LHCN-M2 (cell line): ENCODE data around the gene RASL11B. TPM values are rescaled to one million over a fixed set of nuclear protein-coding genes. Genes with fewer than 3 reads are reported as not detected.

Experiments
- DNase-seq: peaks from one replicate; pipeline ENCODE4 v3.0.0-alpha.2; 2012; ENCODE audit warnings: low read depth
- total RNA-seq: library from RNA; depleted of rRNA; stranded (reverse); fragments of >200 nt; gene quantifications from 2 replicates; pipeline ENCODE4 v1.2.3, GENCODE V29; 2014

The RASL11B gene
- total RNA-seq, 1 experiment from 2014 or later: 0.17 TPM

GRCh38 chr4:52842792-52843191, 19.3 kb upstream of the RASL11B start:
- no peak for DNase-seq

GRCh38 chr4:52843351-52843750, 18.8 kb upstream of the RASL11B start:
- no peak for DNase-seq

- no peak for DNase-seq
Observed at GRCh38 chr4:52843958-52844357, 18.2 kb upstream of the RASL11B start.

GRCh38 chr4:52844596-52844995, 17.5 kb upstream of the RASL11B start:
- no peak for DNase-seq

GRCh38 chr4:52846502-52846901, 15.6 kb upstream of the RASL11B start:
- DNase-seq: no peak

DNA sequence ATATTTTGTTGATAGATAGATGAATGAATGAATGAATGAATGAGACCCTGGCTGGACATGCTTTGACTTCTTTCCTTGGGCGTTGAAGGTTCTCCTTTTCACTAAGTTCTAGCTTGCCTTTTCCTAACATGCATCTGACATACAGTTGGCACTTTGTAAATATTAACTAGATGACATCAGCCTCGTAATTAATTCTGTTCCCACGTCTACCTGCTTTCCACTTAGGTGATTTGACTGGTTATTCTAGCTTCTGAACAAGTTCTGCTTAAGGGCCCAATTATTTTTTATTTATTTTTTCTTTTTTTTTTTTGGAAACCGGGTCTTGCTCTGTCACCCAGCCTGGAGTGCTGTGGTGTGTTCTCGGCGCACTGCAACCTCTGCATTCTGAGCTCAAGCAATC, 13.9 kb upstream of the RASL11B start:
- no peak for DNase-seq

DNA sequence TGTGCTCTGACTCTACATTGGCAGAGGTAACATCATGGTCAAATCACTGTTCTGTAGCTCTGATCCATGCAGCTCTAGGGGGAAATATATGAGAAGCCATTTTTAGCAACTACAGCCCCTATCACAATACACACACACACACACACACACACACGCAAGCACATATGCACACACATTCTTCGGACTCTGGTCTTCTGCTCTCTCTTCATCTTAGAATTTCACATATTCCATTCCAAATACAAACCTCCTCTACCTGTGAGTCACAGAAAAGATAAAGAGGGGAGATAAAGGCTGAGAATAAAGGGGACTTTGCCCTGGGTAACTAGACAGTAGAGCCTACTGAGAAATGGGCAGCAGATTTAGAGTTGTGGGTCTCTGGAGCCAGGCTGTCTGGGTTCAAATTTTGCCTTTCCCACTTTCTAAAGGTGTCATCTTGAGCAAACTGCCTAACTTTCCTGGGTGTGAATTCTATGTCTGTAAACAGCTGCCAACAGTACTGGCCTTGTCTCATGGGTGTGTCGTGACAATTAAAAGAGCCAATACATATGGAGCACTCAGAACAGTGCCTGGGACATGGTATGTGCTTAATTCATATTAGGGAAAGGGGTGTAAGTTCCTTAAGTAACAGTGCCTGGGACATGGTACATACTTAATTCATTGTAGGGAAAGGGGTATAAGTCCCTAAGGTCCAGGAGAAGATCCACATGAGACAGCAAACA, 11.6 kb upstream of the RASL11B start:
- DNase-seq: no peak

DNA sequence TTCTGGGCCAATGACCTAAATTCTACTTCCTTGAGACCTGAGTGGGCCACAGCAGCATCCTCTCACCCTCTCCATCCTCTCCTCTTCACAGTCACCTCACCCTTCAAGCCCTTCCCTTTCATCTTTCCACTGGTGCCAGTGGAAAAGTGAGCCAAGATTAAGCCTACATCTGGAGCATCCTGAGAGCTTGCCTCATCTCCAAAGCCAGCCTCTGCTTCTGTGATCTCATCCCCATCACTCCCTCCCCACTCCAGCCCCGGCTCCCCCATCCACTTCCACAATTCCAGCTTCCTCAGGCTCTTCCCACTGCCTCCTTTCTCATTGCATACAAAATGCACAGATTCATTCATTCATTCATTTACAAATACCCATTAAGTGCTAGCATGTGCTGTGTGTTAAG, 10.1 kb upstream of the RASL11B start:
- no peak for DNase-seq

GRCh38 chr4:52852711-52853110, 9.4 kb upstream of the RASL11B start:
- no peak for DNase-seq

GRCh38 chr4:52853351-52853750, 8.8 kb upstream of the RASL11B start:
- DNase-seq: peak; percentile 64

DNA sequence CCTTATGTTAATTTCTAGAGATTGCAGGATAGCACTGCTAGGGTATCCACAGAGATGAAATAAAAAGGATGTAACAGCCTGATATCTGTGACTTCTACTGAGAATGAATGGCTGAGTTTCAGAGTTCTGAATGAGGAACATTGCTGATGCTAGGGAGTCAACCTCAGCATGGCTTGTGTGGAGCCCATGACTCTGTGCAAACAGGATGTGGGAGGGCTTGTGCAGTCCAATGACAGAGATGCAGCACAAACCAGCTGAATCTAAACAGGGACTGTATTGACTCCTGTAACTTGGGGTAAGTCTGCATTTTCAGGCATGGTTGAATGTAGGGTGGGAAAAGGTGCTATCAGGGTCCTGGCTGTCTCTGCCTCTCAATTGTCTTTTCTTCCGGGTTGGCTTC, 5.3 kb upstream of the RASL11B start:
- DNase-seq: no peak

DNA sequence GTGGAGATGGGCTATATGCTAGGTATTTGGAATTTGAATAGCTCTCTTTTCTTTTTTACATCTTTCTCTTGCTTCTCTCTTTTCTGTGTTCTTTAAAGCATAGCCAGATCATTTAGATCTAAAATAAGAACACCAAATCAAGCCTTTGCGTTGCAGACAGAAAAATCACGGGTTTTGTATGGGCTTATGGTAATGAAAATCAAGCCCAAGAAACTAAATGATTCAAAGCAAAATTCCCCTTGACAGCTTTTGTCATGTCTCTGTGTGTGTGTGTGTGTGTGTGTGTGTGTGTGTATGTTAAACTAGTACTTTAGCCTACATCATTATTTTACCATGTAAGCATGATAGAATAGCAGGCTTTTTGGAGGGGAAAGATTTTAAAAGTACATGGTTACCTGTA, 1.8 kb upstream of the RASL11B start:
- no peak for DNase-seq

DNA sequence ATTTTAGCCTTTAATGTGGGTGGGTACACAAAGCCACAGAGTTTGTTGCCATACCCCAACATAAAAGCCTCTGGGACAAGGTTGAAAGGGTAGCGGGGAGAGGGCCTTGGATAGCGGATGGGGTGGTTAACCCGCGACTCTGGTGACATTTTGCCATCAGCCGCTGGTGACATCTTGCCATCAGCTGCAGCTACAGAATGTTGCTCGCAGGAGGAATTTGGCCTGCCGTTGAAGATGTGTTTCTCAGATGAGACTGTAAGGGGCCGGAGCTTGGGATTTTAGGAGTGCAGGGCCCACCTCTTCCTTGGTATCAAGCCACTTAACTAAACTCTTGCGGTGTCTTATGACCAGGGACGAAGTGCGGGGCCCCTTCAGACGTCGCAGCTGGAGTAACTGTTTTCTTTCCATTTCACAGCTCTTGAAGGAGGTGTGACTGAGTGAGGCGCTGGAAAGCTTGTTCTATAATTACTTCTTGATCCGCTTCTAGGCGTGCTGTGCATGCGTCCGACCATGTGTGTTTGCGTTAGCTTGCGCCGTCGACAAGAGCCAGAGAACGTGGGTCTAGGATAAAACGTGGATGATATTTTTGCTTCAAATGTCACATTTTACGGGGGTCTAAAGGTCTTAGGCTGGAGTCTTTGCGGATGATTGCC, 820 bp upstream of the RASL11B start:
- DNase-seq: no peak

DNA sequence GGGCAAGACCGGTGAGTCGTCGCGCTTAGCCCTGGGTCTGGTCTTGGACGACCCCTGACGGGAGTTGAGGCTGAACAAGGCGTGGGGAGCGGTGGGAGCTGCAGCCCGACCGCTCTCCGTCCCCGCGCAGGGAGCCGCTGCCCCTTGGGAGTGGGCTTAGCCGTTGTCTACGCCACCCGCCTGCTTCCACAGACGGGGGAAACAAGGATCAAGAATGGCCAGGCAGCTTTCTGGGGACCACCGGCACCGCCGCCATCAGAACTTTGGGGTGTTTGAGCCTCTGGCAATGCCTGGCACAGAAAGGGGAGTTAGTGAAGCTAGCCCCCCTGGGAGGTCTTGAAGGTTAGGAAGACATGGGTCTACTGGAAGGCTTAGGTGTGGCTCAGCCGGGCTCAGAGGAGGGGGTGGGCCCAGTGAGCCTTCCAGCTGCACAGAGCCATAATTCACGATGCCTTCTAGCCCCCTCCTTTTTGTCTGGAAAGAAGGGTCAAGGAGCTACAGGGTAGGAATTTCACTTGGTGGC, 583 bp downstream of the RASL11B start:
- no peak for DNase-seq

DNA sequence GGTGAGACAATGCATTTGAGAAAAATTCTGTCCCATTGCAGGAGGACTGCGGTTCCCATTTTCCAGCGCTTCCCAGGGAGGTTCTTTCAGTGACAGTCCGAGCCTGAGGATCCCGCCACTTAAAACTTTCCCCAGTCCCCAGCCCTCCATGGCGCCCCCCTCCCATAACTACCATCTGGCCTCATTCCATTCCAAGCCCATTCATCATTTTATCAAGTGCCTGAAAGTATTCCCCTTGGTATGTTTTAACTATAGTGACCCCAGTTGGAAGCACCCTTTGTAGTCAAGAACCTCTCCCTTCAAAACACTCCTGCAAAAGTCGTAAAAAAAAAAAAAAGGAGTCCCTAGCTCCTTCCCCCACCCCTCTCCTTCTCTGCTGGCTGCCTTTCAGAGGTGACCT, 1.2 kb downstream of the RASL11B start:
- no peak for DNase-seq

- no peak for DNase-seq
Observed at GRCh38 chr4:52864793-52865192, 2.7 kb downstream of the RASL11B start.

- DNase-seq: no peak
Observed at GRCh38 chr4:52865300-52865699, 3.2 kb downstream of the RASL11B start.

- DNase-seq: no peak
Observed at GRCh38 chr4:52866734-52867133, 4.6 kb downstream of the RASL11B start.

GRCh38 chr4:52867163-52867562, 5.0 kb downstream of the RASL11B start:
- DNase-seq: no peak

- DNase-seq: no peak
Observed at GRCh38 chr4:52868133-52868532, 6.0 kb downstream of the RASL11B start.

- peak; percentile 76 for DNase-seq
Observed at GRCh38 chr4:52869196-52869595, 7.1 kb downstream of the RASL11B start.

- peak; percentile 68 for DNase-seq
Observed at GRCh38 chr4:52869656-52870055, 7.5 kb downstream of the RASL11B start.

DNA sequence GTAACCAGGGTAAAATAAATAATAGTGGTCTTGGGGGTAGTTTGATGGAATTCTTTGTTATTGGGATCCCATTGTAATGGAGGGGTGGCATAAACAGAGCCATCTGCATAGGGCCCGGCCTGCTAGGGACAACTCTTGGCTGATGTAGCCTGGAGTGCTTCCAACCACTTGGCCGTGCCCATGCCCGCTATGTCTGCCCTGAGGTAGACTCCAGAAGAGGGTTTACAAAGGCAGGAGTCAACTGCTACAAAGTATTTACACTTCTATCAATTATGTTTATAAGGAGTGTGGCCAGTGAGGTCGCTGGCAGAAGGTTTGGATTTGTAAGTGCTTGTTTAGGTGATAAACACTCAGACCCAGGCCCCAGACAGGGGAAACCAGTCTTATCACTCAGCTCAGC, 8.1 kb downstream of the RASL11B start:
- DNase-seq: no peak
